H1 (cell line): ENCODE data around the gene TMEM45B. TPM values are rescaled to one million over a fixed set of nuclear protein-coding genes. Genes with fewer than 3 reads are reported as not detected.

Experiments used
- CTCF ChIA-PET: fragments of 300-600 bp; sonication (Branson Sonifier 250); formaldehyde crosslinking; loops from one replicate; lab custom pipeline; 2021; ENCODE audit not compliant: partially characterized antibody; lab: Charles Lee
- POLR2A ChIA-PET: fragments of 300-600 bp; sonication (Branson Sonifier 250); formaldehyde crosslinking; loops from one replicate; lab custom pipeline; 2021; ENCODE audit warnings: inconsistent platforms; ENCODE audit not compliant: partially characterized antibody; lab: Charles Lee
- DNase-seq, 2 experiments: peaks; one replicate each; pipeline versions ENCODE4 v3.0.0 to v3.0.0-alpha.2; 2010 to 2022; ENCODE audit warnings: low spot score in 2 of 2, low read depth in 1 of 2, mixed read lengths in 1 of 2
- FAIRE-seq: peaks from 2 replicates; lab custom pipeline; 2011; peaks lifted over from hg19 to GRCh38; lab: Jason Lieb, UNC
- H2AFZ ChIP-seq: 2 replicates; pipeline ENCODE4 v1.8.1; 2012; ENCODE audit warnings: low read length, inconsistent platforms
- H2AK5ac ChIP-seq: 2 replicates; pipeline ENCODE4 v1.6.1; 2013; ENCODE audit warnings: low read depth, low read length
- H2BK120ac ChIP-seq: replicated peaks from 2 replicates; pipeline ENCODE3; 2013; ENCODE audit warnings: low read depth, low read length, inconsistent platforms
- H2BK12ac ChIP-seq: 2 replicates; pipeline ENCODE4 v1.6.1; 2013; ENCODE audit warnings: low read depth, low read length
- H2BK15ac ChIP-seq: 2 replicates; pipeline ENCODE4 v1.6.1; 2013; ENCODE audit warnings: low read length
- H2BK20ac ChIP-seq: 2 replicates; pipeline ENCODE4 v1.6.1; 2013; ENCODE audit warnings: low read length
- H2BK5ac ChIP-seq: 2 replicates; pipeline ENCODE4 v1.6.1; 2013; ENCODE audit warnings: low read depth, low read length
- H3K14ac ChIP-seq: 2 replicates; pipeline ENCODE4 v1.6.1; 2013; ENCODE audit warnings: inconsistent platforms; ENCODE audit not compliant: insufficient read length
- H3K18ac ChIP-seq: 2 replicates; pipeline ENCODE4 v1.6.1; 2013; ENCODE audit warnings: low read length; ENCODE audit errors: extremely low read depth
- H3K23ac ChIP-seq: 2 replicates; pipeline ENCODE4 v1.6.1; 2013; ENCODE audit warnings: inconsistent platforms; ENCODE audit not compliant: insufficient read length
- H3K23me2 ChIP-seq: 2 replicates; pipeline ENCODE4 v1.6.1; 2013; ENCODE audit warnings: low read depth, low read length
- H3K27ac ChIP-seq: 2 replicates; pipeline ENCODE4 v1.6.1; 2011; ENCODE audit warnings: low read depth, low read length, inconsistent platforms
- H3K27me3 ChIP-seq, 4 experiments: replicated peaks in 1 of 4; 1 replicate in 1 of 4; 2 replicates in 3 of 4; pipeline versions ENCODE4 v1.6.1 to v1.8.1; 2011 to 2013; ENCODE audit warnings: low read length in 3 of 4, mild to moderate bottlenecking in 3 of 4, inconsistent platforms in 2 of 4, mixed read lengths in 2 of 4, moderate library complexity in 1 of 4; ENCODE audit not compliant: control insufficient read depth in 3 of 4, insufficient read depth in 3 of 4; ENCODE audit errors: extremely low read depth in 1 of 4
- H3K36me3 ChIP-seq, 4 experiments: 2 replicates each; pipeline versions ENCODE4 v1.6.1 to v1.8.1; 2011 to 2013; ENCODE audit warnings: mild to moderate bottlenecking in 4 of 4, low read length in 3 of 4, moderate library complexity in 2 of 4, control low read depth in 1 of 4, inconsistent platforms in 1 of 4; ENCODE audit not compliant: insufficient read depth in 4 of 4, control insufficient read depth in 2 of 4
- H3K4ac ChIP-seq: replicated peaks from 2 replicates; pipeline ENCODE3; 2013; ENCODE audit warnings: low read length, low read depth, mixed read lengths, inconsistent platforms; ENCODE audit not compliant: insufficient read length
- H3K4me1 ChIP-seq, 4 experiments: replicated peaks in 1 of 4; 1 replicate in 1 of 4; 2 replicates in 3 of 4; pipeline versions ENCODE4 v1.6.1 to v1.8.1; 2011 to 2013; ENCODE audit warnings: low read length in 3 of 4, inconsistent platforms in 2 of 4, mixed read lengths in 1 of 4; ENCODE audit not compliant: insufficient read depth in 4 of 4, control insufficient read depth in 3 of 4
- H3K4me2 ChIP-seq, 2 experiments: 2 replicates each; pipeline versions ENCODE4 v1.6.1 to v1.8.1; 2011 to 2013; ENCODE audit warnings: low read depth in 2 of 2, low read length in 2 of 2, control low read depth in 1 of 2, inconsistent platforms in 1 of 2, mild to moderate bottlenecking in 1 of 2; ENCODE audit not compliant: insufficient read depth in 1 of 2
- H3K4me3 ChIP-seq, 4 experiments: fragments of 200-600, 300-600 bp in 1 of 4; sonication (generic), shearing (Covaris generic), sonication (Bioruptor Twin) in 1 of 4; 2 replicates each; pipeline versions ENCODE4 v1.5.1 to v1.8.1; 2011 to 2016; ENCODE audit warnings: low read length in 4 of 4, low read depth in 3 of 4, control low read depth in 2 of 4, inconsistent platforms in 2 of 4, mild to moderate bottlenecking in 2 of 4, mixed read lengths in 1 of 4, moderate library complexity in 1 of 4; ENCODE audit not compliant: insufficient read depth in 2 of 4; ENCODE audit errors: extremely low read depth in 1 of 4
- H3K56ac ChIP-seq: replicated peaks from 2 replicates; pipeline ENCODE3; 2013; ENCODE audit warnings: low read depth, mild to moderate bottlenecking, mixed read lengths, low read length, inconsistent platforms; ENCODE audit not compliant: insufficient read length
- H3K79me1 ChIP-seq: 2 replicates; pipeline ENCODE4 v1.6.1; 2013; ENCODE audit warnings: low read depth, low read length, control low read depth
- H3K79me2 ChIP-seq, 2 experiments: 2 replicates each; pipeline versions ENCODE4 v1.6.1 to v1.8.1; 2012 to 2013; ENCODE audit warnings: low read length in 2 of 2, mild to moderate bottlenecking in 2 of 2, inconsistent platforms in 1 of 2; ENCODE audit not compliant: insufficient read depth in 2 of 2, control insufficient read depth in 1 of 2
- H3K9ac ChIP-seq, 4 experiments: replicated peaks in 1 of 4; 1 replicate in 1 of 4; 2 replicates in 3 of 4; pipeline versions ENCODE4 v1.6.1 to v1.8.1; 2011 to 2013; ENCODE audit warnings: low read depth in 3 of 4, low read length in 3 of 4, control low read depth in 2 of 4, mild to moderate bottlenecking in 2 of 4, moderate library complexity in 2 of 4, inconsistent platforms in 1 of 4; ENCODE audit errors: extremely low read depth in 1 of 4
- H3K9me3 ChIP-seq, 2 experiments: 2 replicates each; pipeline versions ENCODE4 v1.6.1 to v1.8.1; 2012 to 2013; ENCODE audit warnings: mild to moderate bottlenecking in 2 of 2, moderate library complexity in 2 of 2, control low read depth in 1 of 2, inconsistent platforms in 1 of 2, low read depth in 1 of 2, low read length in 1 of 2, mixed read lengths in 1 of 2; ENCODE audit not compliant: insufficient read depth in 2 of 2
- H4K20me1 ChIP-seq, 2 experiments: replicated peaks in 1 of 2; 2 replicates each; pipeline versions ENCODE3 to v1.8.1; 2011 to 2013; ENCODE audit warnings: inconsistent platforms in 2 of 2, low read length in 2 of 2, mild to moderate bottlenecking in 1 of 2; ENCODE audit not compliant: insufficient read depth in 2 of 2, control insufficient read depth in 1 of 2
- H4K5ac ChIP-seq: 2 replicates; pipeline ENCODE4 v1.6.1; 2013; ENCODE audit warnings: low read length, low read depth, mixed read lengths, inconsistent platforms; ENCODE audit not compliant: insufficient read length
- H4K8ac ChIP-seq: 2 replicates; pipeline ENCODE4 v1.8.0; 2013; ENCODE audit warnings: mild to moderate bottlenecking, moderate library complexity, low read length, inconsistent platforms; ENCODE audit not compliant: insufficient read depth; ENCODE audit errors: extremely low read depth
- H4K91ac ChIP-seq: replicated peaks from 2 replicates; pipeline ENCODE3; 2013; ENCODE audit warnings: low read length, mixed read lengths, inconsistent platforms; ENCODE audit not compliant: insufficient read length
- CREB1 ChIP-seq: IDR thresholded peaks from 2 replicates; pipeline ENCODE4 v1.6.1; 2012; ENCODE audit warnings: inconsistent platforms
- MAFK ChIP-seq: IDR thresholded peaks from 2 replicates; pipeline ENCODE4 v1.6.1; 2012; ENCODE audit warnings: low read depth, mild to moderate bottlenecking, improper control_type of control experiment, low read length
- WGBS, 2 experiments: shearing (Covaris generic) in 1 of 2; methylation state at CpG; one replicate each; pipeline versions ENCODE4 v1.1.6 to v1.1.7; 2013 to 2015; ENCODE audit warnings: low lambda C conversion rate in 2 of 2, mixed read lengths in 2 of 2, inconsistent platforms in 1 of 2, low coverage in 1 of 2, missing lambda C conversion rate in 1 of 2; ENCODE audit not compliant: insufficient replicate concordance in 2 of 2, insufficient coverage in 1 of 2, insufficient read length in 1 of 2; ENCODE audit errors: extremely low coverage in 1 of 2, missing lambda C conversion rate in 1 of 2; 5-methylcytosine and 5-hydroxymethylcytosine counted together
- polyA plus RNA-seq, 7 experiments: library from polyadenylated mRNA; depleted of rRNA in 3 of 7; stranded (reverse) in 5 of 7; unstranded in 2 of 7; fragments of >200 nt in 5 of 7; fragments of 200-250 nt in 2 of 7; gene quantifications; 1 replicate in 5 of 7; 2 replicates in 1 of 7; 4 replicates in 1 of 7; pipeline versions ENCODE4 v1.2.1 to v1.2.3, GENCODE V29; 2011 to 2013; ENCODE audit warnings: missing spikeins in 2 of 7, mixed read lengths in 2 of 7
- total RNA-seq: library from RNA; stranded (reverse); fragmentation: NEBNext Ultra II Directional; extraction: Animal tissue kit (Norgen Biotek cat#: 25700); gene quantifications from 2 replicates; pipeline ENCODE4 v1.2.1, GENCODE V29; 2021
- TF ChIP-seq, protein P1 (sequence below): IDR thresholded peaks from 2 replicates; pipeline ENCODE4 v1.6.1; 2011; ENCODE audit warnings: low read depth, mild to moderate bottlenecking, low read length; ENCODE audit not compliant: insufficient read depth

Gene TMEM45B
- total and polyA plus RNA-seq, 2 of the 8 experiments (the other 6 are each of a cell fraction or from before 2014, with no cell fraction given): 0.23 TPM; not detected in 1

DNA sequence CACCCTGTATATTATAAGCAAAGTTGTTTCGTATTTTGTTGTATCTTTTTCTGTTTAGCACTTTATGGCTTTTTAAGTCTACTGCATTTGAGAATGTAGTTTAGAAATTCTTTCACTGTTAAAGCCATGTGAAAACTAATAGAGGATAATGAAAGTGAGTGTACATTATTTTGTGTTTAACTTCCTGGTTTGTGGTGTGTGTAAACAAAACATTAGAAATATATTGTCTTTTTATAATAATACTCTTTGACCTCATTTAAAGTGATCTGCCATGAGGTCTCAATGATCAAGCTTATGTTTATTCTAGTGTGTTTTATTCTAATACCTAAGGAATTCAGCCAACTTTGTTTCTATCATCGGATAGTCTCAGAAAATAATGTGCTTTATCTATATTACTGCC lies 27.4 kb upstream of the TMEM45B start:
- ChIA-PET CTCF (no interaction called here), POLR2A (no interaction called here)
- Histone ChIP-seq H4K5ac (no peak overlapping the region), H3K79me2 (no peaks in the 10 kb centered on the region), H3K18ac (no peak overlapping the region), H2BK20ac (no peak overlapping the region), H3K27ac (no peak overlapping the region), H2AK5ac (no peak overlapping the region), H3K23ac (no peak overlapping the region), H3K23me2 (no peaks in the 10 kb centered on the region), H3K4me1 (no peaks in the 10 kb centered on the region), H2BK15ac (no peak overlapping the region), H3K79me1 (no peaks in the 10 kb centered on the region), H3K4ac (no peak overlapping the region), H3K27me3 (no peaks in the 10 kb centered on the region), H4K91ac (no peak overlapping the region), H3K14ac (no peak overlapping the region), H3K4me2 (no peak overlapping the region), H2BK5ac (no peak overlapping the region), H3K56ac (no peak overlapping the region), H2BK120ac (no peak overlapping the region), H2BK12ac (no peak overlapping the region), H3K9ac (no peak overlapping the region), H3K9me3 (no peaks in the 10 kb centered on the region), H4K8ac (no peak overlapping the region), H3K36me3 (no peaks in the 10 kb centered on the region), H4K20me1 (no peaks in the 10 kb centered on the region), H2AFZ (no peak overlapping the region), H3K4me3 (no peak overlapping the region)
- DNase-seq (no peak), FAIRE-seq (no peak)
- 87% methylated on average over 2 of the region's 2 CpGs; no CpG with 5 or more reads in 1 of the 2 experiments for WGBS, 2 experiments
- TF ChIP-seq, protein P1, sequence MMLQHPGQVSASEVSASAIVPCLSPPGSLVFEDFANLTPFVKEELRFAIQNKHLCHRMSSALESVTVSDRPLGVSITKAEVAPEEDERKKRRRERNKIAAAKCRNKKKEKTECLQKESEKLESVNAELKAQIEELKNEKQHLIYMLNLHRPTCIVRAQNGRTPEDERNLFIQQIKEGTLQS: no peak
- TF ChIP-seq CREB1 (no peak), MAFK (no peak)
